ENCODE data around the gene DBP. TPM values are rescaled to one million over a fixed set of nuclear protein-coding genes. Genes with fewer than 3 reads are reported as not detected.
A peak's percentile ranks its signal among the peaks of the same experiment; 100 is the strongest.

DBP gene
- total RNA-seq, 3 donors from 2014 or later (not counting 1 experiment from before 2014, with no cell fraction given): 16.4 to 31.2 (median 24.3) TPM

DNA sequence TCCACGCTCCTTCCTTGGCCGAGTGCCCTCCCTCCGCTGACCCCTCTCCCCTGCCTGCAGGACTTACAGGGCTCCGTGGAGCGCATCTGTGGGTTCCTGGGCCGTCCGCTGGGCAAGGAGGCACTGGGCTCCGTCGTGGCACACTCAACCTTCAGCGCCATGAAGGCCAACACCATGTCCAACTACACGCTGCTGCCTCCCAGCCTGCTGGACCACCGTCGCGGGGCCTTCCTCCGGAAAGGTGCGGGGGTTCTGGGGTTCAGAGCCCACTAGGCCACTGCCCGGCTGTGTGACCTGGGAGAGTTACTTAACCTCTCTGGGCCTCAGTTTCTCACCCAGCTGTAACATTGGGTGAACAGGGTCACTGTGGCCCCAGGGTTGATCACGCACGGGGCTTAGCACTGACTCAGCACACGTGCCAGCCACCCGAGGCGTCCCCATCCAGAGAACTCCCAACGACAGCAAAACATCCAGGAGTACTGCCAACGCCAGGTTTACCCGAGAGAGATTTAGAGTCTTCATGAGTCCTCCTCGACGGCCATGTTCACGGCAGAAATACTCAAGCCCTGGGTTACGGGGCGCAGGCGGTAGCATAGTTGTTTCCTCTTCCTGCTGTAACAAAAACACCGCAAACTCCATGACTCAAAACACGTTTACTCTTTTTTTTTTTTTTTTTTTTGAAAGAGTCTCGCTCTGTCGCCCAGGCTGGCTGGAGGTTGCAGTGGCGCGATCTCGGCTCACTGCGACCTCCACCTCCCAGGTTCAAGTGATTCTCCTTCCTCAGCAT is 40.3 kb downstream of the DBP start:
- TF ChIP-seq, protein P1, sequence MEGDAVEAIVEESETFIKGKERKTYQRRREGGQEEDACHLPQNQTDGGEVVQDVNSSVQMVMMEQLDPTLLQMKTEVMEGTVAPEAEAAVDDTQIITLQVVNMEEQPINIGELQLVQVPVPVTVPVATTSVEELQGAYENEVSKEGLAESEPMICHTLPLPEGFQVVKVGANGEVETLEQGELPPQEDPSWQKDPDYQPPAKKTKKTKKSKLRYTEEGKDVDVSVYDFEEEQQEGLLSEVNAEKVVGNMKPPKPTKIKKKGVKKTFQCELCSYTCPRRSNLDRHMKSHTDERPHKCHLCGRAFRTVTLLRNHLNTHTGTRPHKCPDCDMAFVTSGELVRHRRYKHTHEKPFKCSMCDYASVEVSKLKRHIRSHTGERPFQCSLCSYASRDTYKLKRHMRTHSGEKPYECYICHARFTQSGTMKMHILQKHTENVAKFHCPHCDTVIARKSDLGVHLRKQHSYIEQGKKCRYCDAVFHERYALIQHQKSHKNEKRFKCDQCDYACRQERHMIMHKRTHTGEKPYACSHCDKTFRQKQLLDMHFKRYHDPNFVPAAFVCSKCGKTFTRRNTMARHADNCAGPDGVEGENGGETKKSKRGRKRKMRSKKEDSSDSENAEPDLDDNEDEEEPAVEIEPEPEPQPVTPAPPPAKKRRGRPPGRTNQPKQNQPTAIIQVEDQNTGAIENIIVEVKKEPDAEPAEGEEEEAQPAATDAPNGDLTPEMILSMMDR (IDR thresholded peaks at IDR 0.05): no peak
- no peak overlapping the region for H3K27ac ChIP-seq (ENCODE audit: low read length)
- H3K9me3 ChIP-seq (ENCODE audit: control insufficient read depth, insufficient read depth, low read length): no peaks in the 10 kb centered on the region
- Mint-ChIP-seq H3K36me3 (no peaks in the 10 kb centered on the region), H3K27ac (no peak overlapping the region), H3K4me1 (no peaks in the 10 kb centered on the region), H3K9me3 (no peaks in the 10 kb centered on the region), H3K4me3 (no peak overlapping the region), H3K27me3 (ENCODE audit: low read depth in 2 of 2) (peaks cover 0 to 3% of the 10 kb centered on the region in 2 donors)
- no peaks in the 10 kb centered on the region for H3K27me3 ChIP-seq (ENCODE audit: control insufficient read depth, insufficient read depth, low read length)
- peaks cover 9% of the 10 kb centered on the region for H3K4me1 ChIP-seq (ENCODE audit: control insufficient read depth, insufficient read depth, low read length)
- DNase-seq: peak in 1 of 2 donors; percentile 78
- peak; percentile 56 to 72 (median 60) for ATAC-seq
- WGBS (ENCODE audit: insufficient coverage): 75% methylated on average over 39 of the region's 39 CpGs
- peak overlapping the region; percentile 6 for H3K4me3 ChIP-seq (ENCODE audit: low read length)
- no peaks in the 10 kb centered on the region for H3K36me3 ChIP-seq (ENCODE audit: control insufficient read depth, insufficient read depth, low read length)
- intact Hi-C loops (cut with micrococcal nuclease): no loop called here

DNA sequence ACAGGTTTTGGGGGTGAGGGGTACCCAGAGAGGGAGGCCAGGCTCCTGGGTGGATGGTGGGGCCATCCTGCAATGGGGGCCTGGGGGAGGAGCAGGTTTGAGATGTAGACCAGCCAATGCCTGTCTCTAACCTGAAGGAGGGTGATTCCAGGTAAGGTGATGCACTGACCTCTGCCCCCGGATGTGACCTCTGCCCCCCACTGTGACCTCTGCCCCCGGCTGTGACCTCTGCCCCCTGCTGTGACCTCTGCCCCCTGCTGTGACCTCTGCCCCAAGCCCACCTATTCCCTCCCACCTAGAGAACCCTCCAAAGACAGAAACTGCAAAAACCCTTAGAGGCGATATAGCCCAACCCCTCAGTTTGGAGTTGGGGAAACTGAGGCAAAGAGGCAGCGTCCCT is 40.9 kb downstream of the DBP start:
- 95% methylated on average over 3 of the region's 4 CpGs for WGBS (ENCODE audit: insufficient coverage)
- H3K4me3 ChIP-seq (ENCODE audit: low read length): no peak overlapping the region

DNA sequence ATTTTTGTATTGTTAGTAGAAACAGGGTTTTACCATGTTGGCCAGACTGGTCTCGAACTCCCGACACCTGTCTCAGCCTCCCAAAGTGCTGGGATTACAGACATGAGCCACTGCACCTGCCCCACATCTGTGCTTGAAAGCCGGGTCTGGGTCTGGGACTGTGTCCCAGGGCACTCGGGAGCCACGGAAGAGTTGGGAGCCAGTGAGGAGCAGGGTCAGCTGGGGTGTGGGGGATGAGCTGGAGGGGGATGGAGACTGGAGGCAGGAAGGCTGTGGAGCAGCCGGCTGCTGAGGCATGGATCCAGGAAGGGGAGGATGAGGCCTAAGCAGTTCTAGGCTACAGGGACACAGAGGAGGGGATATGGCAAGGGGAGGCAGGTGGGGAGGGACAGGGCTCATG is 41.3 kb downstream of the DBP start:
- TF ChIP-seq, protein P1 (IDR thresholded peaks at IDR 0.05): no peak
- H3K4me3 ChIP-seq (ENCODE audit: low read length): no peak overlapping the region
- no peak for DNase-seq
- no peak for ATAC-seq
- H3K4me3 Mint-ChIP-seq: no peak overlapping the region
- H3K36me3 ChIP-seq (ENCODE audit: control insufficient read depth, insufficient read depth, low read length): no peaks in the 10 kb centered on the region
- no peak overlapping the region for H3K27ac Mint-ChIP-seq
- H3K9me3 ChIP-seq (ENCODE audit: control insufficient read depth, insufficient read depth, low read length): no peaks in the 10 kb centered on the region
- peaks cover 9% of the 10 kb centered on the region for H3K4me1 ChIP-seq (ENCODE audit: control insufficient read depth, insufficient read depth, low read length)
- no peaks in the 10 kb centered on the region for H3K4me1 Mint-ChIP-seq
- H3K27ac ChIP-seq (ENCODE audit: low read length): no peak overlapping the region
- peaks cover 0 to 3% of the 10 kb centered on the region in 2 donors for H3K27me3 Mint-ChIP-seq (ENCODE audit: low read depth in 2 of 2)
- no peaks in the 10 kb centered on the region for H3K27me3 ChIP-seq (ENCODE audit: control insufficient read depth, insufficient read depth, low read length)
- H3K9me3 Mint-ChIP-seq: no peaks in the 10 kb centered on the region
- WGBS (ENCODE audit: insufficient coverage): 91% methylated on average over 6 of the region's 6 CpGs
- H3K36me3 Mint-ChIP-seq: no peaks in the 10 kb centered on the region
- intact Hi-C loops (cut with micrococcal nuclease): no loop called here

More for the DNA sequence above, 40.9 kb downstream of the DBP start:
- Histone ChIP-seq H3K4me1 (ENCODE audit: control insufficient read depth, insufficient read depth, low read length) (peaks cover 9% of the 10 kb centered on the region), H3K9me3 (ENCODE audit: control insufficient read depth, insufficient read depth, low read length) (no peaks in the 10 kb centered on the region), H3K36me3 (ENCODE audit: control insufficient read depth, insufficient read depth, low read length) (no peaks in the 10 kb centered on the region), H3K27me3 (ENCODE audit: control insufficient read depth, insufficient read depth, low read length) (no peaks in the 10 kb centered on the region), H3K27ac (ENCODE audit: low read length) (no peak overlapping the region)
- H3K9me3 Mint-ChIP-seq: no peaks in the 10 kb centered on the region
- no peaks in the 10 kb centered on the region for H3K4me1 Mint-ChIP-seq
- H3K4me3 Mint-ChIP-seq: no peak overlapping the region
- no peaks in the 10 kb centered on the region for H3K36me3 Mint-ChIP-seq
- ATAC-seq: no peak
- DNase-seq: no peak
- TF ChIP-seq, protein P1 (IDR thresholded peaks at IDR 0.05): no peak
- intact Hi-C loops (cut with micrococcal nuclease): no loop called here
- H3K27me3 Mint-ChIP-seq (ENCODE audit: low read depth in 2 of 2): peaks cover 0 to 3% of the 10 kb centered on the region in 2 donors
- H3K27ac Mint-ChIP-seq: no peak overlapping the region

Measured in natural killer cell (primary cell).